GM12878 (cell line): ENCODE measurements around the gene L1TD1.

Experiments used
- BHLHE40 ChIP-seq, 2 experiments: fragments of 450-650 bp in 1 of 2; IDR thresholded peaks; 2 replicates each; pipeline ENCODE4 v1.6.1; 2011 to 2017; ENCODE audit warnings: low read depth in 2 of 2, borderline replicate concordance in 1 of 2, improper control_type of control experiment in 1 of 2, low read length in 1 of 2, mild to moderate bottlenecking in 1 of 2
- CHD1 ChIP-seq: IDR thresholded peaks from 2 replicates; pipeline ENCODE4 v1.6.1; 2012; ENCODE audit warnings: low read depth, low read length, improper control_type of control experiment
- CTCF ChIP-seq, 3 experiments: IDR thresholded peaks in 2 of 3; conservative IDR thresholded peaks in 1 of 3; 2 replicates each; pipeline ENCODE4 v1.5.1; 2011; ENCODE audit warnings: low read depth in 3 of 3, low read length in 3 of 3, mild to moderate bottlenecking in 3 of 3, control low read depth in 2 of 3, moderate library complexity in 2 of 3, inconsistent platforms in 1 of 3, mixed read lengths in 1 of 3; ENCODE audit not compliant: control insufficient read depth in 2 of 3, insufficient read depth in 1 of 3; ENCODE audit errors: extremely low read depth in 1 of 3
- CUX1 ChIP-seq: IDR thresholded peaks from 2 replicates; pipeline ENCODE4 v1.6.1; 2012; ENCODE audit warnings: improper control_type of control experiment, low read depth, low read length; ENCODE audit not compliant: insufficient replicate concordance
- EP300 ChIP-seq, 2 experiments: fragments of 150-350 bp in 1 of 2; IDR thresholded peaks; 2 replicates each; pipeline ENCODE4 v1.6.1; 2011 to 2012; ENCODE audit warnings: low read depth in 2 of 2, low read length in 2 of 2, borderline replicate concordance in 1 of 2, improper control_type of control experiment in 1 of 2, inconsistent platforms in 1 of 2; ENCODE audit not compliant: control insufficient read depth in 1 of 2
- EZH2 ChIP-seq: IDR thresholded peaks from 2 replicates; pipeline ENCODE4 v1.6.1; 2012; ENCODE audit warnings: low read depth, mild to moderate bottlenecking, control low read depth, inconsistent platforms, low read length, borderline replicate concordance; ENCODE audit not compliant: control insufficient read depth
- MTA3 ChIP-seq: IDR thresholded peaks from 2 replicates; pipeline ENCODE4 v1.6.1; 2012; ENCODE audit warnings: low read length, inconsistent platforms, borderline replicate concordance
- NFIC ChIP-seq: IDR thresholded peaks from 2 replicates; pipeline ENCODE4 v1.6.1; 2012; ENCODE audit warnings: low read depth, mild to moderate bottlenecking, inconsistent platforms, low read length, moderate library complexity
- POLR2A ChIP-seq: IDR thresholded peaks from 2 replicates; pipeline ENCODE4 v1.6.1; 2011; ENCODE audit warnings: low read depth, mild to moderate bottlenecking, low read length
- RELA ChIP-seq: fragments of 450-650 bp; IDR thresholded peaks from 2 replicates; pipeline ENCODE4 v1.8.0; 2014; ENCODE audit warnings: borderline replicate concordance; ENCODE audit not compliant: partially characterized antibody
- SMAD5 ChIP-seq: IDR thresholded peaks from 2 replicates; pipeline ENCODE4 v1.6.1; 2016; ENCODE audit warnings: antibody characterized with exemption, low read depth
- TBL1XR1 ChIP-seq: IDR thresholded peaks from 2 replicates; pipeline ENCODE4 v1.6.1; 2012; ENCODE audit warnings: low read depth, low read length, improper control_type of control experiment
- ZBTB40 ChIP-seq: fragments of 450-650 bp; IDR thresholded peaks from 2 replicates; pipeline ENCODE4 v1.6.1; 2016; ENCODE audit warnings: mild to moderate bottlenecking, moderate library complexity, borderline replicate concordance

GRCh38 chr1:62178372-62178771 lies 16.3 kb upstream of the L1TD1 start:
- TF ChIP-seq POLR2A (no peak), CTCF (IDR thresholded peaks at IDR 0.05 in 2 of 3, conservative IDR thresholded peaks at IDR 0.05 in 1 of 3; ENCODE audit: control insufficient read depth in 2 of 3, extremely low read depth in 1 of 3, insufficient read depth in 1 of 3, low read depth in 3 of 3, low read length in 3 of 3) (no peak), ZBTB40 (no peak), EP300 (IDR thresholded peaks at IDR 0.05; ENCODE audit: borderline replicate concordance in 1 of 2, control insufficient read depth in 1 of 2, low read depth in 2 of 2, low read length in 2 of 2) (no peak), MTA3 (no peak), EZH2 (no peak), RELA (no peak), CUX1 (no peak), TBL1XR1 (no peak), BHLHE40 (IDR thresholded peaks at IDR 0.05; ENCODE audit: borderline replicate concordance in 1 of 2, low read depth in 2 of 2, low read length in 1 of 2) (no peak), CHD1 (no peak), SMAD5 (no peak), NFIC (no peak)
